Astrocyte (in vitro differentiated cells and primary cell): Measurements from ENCODE around the gene PIP4K2C.
"Not testable (repeated sequence)": the region's sequence is repeated elsewhere in the genome, so short reads cannot be mapped to it uniquely, and the experiment has no call there.

Experiments
- EZH2 ChIP-seq: IDR thresholded peaks from 2 replicates; pipeline ENCODE4 v1.6.1; 2012; ENCODE audit warnings: mild to moderate bottlenecking, low read length, inconsistent platforms; ENCODE audit not compliant: insufficient read depth
- TF ChIP-seq, protein P1 (sequence below): IDR thresholded peaks from 2 replicates; pipeline ENCODE4 v1.5.1; 2011; ENCODE audit warnings: low read depth, mild to moderate bottlenecking, inconsistent platforms, low read length, moderate library complexity; ENCODE audit not compliant: insufficient read depth

DNA sequence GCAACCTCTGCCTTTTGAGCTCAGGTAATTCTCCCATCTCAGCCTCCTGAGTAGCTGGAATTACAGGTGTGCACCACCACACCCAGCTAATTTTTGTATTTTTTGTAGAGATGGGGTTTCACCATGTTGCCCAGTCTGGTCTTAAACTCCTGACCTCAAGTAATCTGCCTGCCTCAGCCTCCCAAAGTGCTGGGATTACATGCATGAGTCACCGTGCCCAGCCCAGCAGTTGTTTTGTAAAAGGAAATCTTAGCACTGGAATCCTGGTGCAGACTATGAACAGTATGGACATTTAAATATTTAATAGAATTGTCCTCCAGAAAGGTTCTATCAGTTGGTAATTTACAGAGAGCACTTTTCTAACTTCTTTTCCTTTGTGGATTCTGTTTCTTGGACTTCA, 29.9 kb upstream of the PIP4K2C start:
- TF ChIP-seq, protein P1, sequence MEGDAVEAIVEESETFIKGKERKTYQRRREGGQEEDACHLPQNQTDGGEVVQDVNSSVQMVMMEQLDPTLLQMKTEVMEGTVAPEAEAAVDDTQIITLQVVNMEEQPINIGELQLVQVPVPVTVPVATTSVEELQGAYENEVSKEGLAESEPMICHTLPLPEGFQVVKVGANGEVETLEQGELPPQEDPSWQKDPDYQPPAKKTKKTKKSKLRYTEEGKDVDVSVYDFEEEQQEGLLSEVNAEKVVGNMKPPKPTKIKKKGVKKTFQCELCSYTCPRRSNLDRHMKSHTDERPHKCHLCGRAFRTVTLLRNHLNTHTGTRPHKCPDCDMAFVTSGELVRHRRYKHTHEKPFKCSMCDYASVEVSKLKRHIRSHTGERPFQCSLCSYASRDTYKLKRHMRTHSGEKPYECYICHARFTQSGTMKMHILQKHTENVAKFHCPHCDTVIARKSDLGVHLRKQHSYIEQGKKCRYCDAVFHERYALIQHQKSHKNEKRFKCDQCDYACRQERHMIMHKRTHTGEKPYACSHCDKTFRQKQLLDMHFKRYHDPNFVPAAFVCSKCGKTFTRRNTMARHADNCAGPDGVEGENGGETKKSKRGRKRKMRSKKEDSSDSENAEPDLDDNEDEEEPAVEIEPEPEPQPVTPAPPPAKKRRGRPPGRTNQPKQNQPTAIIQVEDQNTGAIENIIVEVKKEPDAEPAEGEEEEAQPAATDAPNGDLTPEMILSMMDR: not testable (repeated sequence)
- TF ChIP-seq EZH2: not testable (repeated sequence)
